22Rv1 (cell line): ENCODE data around the gene TBCK.

Experiments
- H3K27ac ChIP-seq: fragments of 450-650 bp; 2 replicates; pipeline ENCODE4 v1.5.1; 2017
- CTCF ChIP-seq: fragments of 450-650 bp; IDR thresholded peaks from 2 replicates; pipeline ENCODE4 v1.5.1; 2017; ENCODE audit warnings: mild to moderate bottlenecking
- ZFX ChIP-seq: fragments of 450-650 bp; IDR thresholded peaks from 2 replicates; pipeline ENCODE4 v1.6.1; 2017; ENCODE audit warnings: antibody characterized with exemption, borderline replicate concordance

TBCK gene

DNA sequence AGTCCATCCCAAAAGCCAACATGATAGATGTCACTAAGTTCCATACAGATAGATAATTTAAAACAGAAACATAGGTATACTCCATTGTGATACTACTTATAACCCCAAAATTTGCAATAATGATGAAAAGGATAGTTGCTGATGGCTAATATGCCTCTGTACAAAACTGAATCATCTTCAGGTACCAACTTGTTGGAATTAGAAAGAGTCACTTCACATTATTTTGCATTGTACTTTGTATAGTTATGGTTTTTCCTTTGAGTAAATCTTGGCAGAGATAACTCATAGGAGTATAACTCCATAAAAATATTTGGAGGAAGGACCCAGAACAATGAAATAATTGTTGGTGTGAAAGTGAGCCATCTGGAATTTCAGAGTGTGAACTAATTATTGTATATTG lies 35.0 kb upstream of the TBCK start:
- no peak overlapping the region for H3K27ac ChIP-seq
- TF ChIP-seq ZFX, result no peak
- no peak for TF ChIP-seq CTCF

DNA sequence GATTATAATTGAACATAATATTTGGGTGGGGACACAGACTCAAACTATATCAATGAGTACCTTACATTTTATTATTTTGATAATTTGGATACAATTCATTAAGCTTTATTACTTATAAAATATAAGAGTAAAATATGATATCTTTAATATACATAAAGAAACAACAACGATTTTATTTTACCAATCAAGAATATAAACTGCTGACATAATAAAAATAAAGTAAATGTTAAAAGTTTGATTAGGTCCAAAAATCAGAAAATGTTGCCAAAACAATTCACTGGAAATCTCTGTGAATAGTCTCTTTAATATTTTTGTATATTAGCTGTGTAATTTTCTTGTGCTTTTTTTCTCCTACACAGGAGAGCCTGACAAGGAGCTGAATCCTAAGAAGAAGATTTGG lies 31.2 kb upstream of the TBCK start:
- TF ChIP-seq ZFX (no peak), CTCF (no peak)
- no peak overlapping the region for H3K27ac ChIP-seq

DNA sequence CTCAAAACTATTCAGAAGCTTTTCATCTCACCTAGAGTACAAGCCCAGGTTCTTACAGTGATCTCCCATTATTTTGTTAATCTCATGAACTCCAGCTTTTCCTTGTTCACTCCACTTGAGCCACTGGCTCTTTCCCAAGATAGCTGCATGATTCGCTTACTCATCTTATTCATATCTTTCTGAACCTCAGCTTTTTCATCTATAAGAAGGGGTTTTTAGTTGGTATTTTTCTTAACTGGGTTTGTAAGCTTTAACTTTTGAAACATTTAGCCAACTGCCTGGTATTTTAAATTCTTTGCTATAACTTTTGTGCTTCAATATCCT lies 28.6 kb upstream of the TBCK start:
- no peak overlapping the region for H3K27ac ChIP-seq
- TF ChIP-seq ZFX (no peak), CTCF (no peak)

- TF ChIP-seq CTCF (no peak), ZFX (no peak)
- no peak overlapping the region for H3K27ac ChIP-seq
Observed at GRCh38 chr4:106343865-106344646, 28.0 kb upstream of the TBCK start.

- no peak overlapping the region for H3K27ac ChIP-seq
- TF ChIP-seq ZFX, result no peak
Observed at GRCh38 chr4:106340774-106341173, 24.8 kb upstream of the TBCK start.

DNA sequence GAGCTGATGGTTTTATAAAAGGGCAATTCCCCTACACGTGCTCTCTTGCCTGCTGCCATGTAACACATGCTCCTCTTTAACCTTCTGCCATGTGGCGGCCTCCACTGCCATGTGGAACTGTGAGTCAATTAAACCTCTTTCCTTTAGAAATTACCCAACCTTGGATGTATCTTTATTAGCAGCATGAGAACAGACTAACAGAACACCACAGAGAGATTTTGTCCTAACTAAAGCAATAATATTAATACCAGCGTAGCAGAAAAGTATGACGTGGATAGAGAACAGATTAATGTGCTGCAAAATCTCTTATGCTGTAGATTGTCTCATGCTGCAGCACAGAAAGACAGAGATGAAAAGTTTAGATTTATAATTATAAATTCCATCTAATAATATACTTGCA lies 23.4 kb upstream of the TBCK start:
- TF ChIP-seq ZFX, result no peak
- TF ChIP-seq CTCF, result no peak
- no peak overlapping the region for H3K27ac ChIP-seq

GRCh38 chr4:106338671-106339070 lies 22.7 kb upstream of the TBCK start:
- no peak for TF ChIP-seq CTCF
- no peak for TF ChIP-seq ZFX
- H3K27ac ChIP-seq, result no peak overlapping the region

- H3K27ac ChIP-seq, result no peak overlapping the region
- TF ChIP-seq CTCF (no peak), ZFX (no peak)
Observed at GRCh38 chr4:106337916-106338315, 21.9 kb upstream of the TBCK start.
